ENCODE measurements around the gene AGTR1. TPM values are rescaled to one million over a fixed set of nuclear protein-coding genes. Genes with fewer than 3 reads are reported as not detected.

Gene AGTR1
- not detected in 2 replicates for total RNA-seq

DNA sequence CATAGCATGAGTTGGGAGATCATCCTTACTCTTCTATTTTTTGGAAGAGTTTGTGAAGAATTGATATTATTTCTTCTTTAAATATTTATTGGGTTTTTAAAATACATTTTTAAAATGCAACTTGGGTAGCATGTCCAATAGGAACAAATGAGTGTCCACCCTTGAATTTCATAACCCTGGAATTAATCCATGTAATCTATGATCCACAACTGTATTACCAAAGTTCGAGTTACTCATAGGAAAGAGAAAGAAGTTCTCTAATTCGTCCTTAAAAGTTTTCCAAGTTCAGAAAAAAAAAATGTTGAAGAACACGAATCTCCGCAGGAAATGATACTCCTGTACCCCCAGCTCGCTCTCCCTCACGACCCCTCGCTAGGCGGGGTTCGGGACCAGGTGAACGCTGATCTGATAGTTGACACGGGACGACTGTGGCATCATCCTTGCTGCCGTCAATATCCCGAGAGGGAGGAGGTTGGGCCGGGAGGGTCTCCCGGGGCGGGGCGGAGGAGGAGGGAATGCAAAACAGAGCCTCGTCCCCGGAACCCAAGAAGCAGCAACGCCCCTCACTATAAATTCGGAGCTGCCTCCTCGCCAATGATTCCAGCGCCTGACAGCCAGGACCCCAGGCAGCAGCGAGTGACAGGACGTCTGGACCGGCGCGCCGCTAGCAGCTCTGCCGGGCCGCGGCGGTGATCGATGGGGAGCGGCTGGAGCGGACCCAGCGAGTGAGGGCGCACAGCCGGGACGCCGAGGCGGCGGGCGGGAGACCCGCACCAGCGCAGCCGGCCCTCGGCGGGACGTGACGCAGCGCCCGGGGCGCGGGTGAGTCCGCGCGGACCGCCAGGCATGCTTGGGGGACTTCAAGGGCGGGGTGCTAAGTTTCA lies at the start of gene AGTR1:
Gene AGTR1, plus strand, starts transcription at position 598 of the 884 bp plus-strand sequence. CDS start 43,133 bp downstream, outside the sequence.
- no peak for DNase-seq (ENCODE audit: low read depth in 2 of 2)

DNA sequence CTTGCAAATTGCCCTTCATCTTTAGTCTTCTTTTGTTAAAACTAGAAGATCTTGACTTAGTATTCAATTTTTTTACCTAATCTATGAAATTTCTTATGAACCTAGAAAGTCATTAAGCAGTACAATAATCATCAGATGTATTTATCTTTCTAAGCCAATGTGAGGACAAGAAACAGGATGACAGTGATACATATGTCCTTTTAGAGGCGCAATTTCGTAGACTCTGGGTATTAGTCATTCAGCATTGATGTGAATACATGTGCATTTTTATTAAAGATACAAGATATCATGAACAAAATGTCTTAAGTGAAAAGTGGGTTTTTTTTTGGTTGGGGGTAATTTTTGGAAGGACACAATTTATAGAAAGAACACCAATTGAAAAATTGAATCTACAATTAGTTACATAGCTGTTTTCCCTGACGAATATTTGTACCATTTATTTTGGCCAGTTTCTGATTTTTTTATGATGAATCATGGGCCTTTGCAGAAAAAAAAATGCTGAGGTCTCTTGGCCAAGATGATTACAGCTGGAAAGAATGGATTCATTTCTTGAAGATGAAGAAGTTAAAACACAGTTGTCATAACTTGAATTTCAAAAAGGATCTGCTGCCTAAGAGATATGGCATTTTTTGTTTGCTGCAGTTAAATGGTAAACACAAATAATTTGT lies 48.9 kb upstream of the AGTR1 start:
- DNase-seq (ENCODE audit: low read depth in 2 of 2) = no peak

DNA sequence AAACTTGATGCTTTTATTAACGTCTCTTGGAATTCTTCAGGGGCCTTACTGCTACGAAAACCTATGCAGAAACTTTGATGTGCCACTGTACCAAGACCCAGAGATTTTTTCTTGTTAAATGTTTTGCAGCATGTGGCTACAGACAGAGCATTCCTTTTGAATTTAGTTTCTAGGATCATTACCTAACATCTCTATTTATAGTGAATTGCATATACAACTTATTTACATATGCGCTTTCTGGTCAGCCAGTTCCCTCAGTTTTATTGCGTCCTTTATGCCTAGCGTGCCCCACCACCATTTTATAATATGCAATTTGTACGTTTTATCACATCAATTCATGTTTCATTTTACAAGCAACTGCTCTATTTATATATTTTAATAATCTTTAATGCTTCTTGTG lies 46.2 kb upstream of the AGTR1 start:
- DNase-seq (ENCODE audit: low read depth in 2 of 2) = no peak

DNA sequence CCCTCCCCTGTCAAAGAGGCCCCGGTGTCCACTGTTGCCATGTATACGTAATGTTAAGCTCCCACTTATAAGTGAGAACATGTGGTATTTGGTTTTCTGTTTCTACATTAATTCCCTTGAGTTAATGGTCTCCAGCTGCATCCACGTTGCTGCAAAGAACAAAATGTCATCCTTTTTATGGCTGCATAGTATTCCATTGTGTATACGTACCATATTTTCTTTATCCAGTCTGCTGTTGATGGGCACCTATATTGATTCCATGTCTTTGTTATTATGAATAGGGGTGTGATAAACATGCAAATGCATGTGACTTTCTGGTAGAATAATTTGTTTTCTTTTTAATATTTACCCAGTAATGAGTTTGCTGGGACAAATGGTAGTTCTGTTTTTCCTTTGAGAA lies 43.3 kb upstream of the AGTR1 start:
- no peak for DNase-seq (ENCODE audit: low read depth in 2 of 2)

DNA sequence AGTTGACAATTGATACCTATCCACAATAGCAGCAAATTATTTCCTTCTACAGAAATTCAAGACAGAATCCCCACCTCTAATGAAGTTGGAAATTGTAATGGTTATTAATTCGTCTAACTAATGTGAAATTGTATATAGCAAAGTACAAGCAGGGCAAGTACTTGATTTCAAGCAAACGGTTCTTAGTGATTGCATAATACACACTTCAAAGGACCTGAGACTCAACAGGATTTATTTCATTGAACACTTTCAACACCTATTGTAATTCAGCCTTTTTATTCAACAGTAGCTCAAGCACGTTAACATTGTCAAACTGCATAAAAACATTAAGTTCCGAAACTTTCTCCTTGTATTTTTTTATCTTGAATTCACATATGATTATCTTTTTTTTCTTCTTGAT lies 40.2 kb upstream of the AGTR1 start:
- DNase-seq (ENCODE audit: low read depth in 2 of 2) = no peak

DNA sequence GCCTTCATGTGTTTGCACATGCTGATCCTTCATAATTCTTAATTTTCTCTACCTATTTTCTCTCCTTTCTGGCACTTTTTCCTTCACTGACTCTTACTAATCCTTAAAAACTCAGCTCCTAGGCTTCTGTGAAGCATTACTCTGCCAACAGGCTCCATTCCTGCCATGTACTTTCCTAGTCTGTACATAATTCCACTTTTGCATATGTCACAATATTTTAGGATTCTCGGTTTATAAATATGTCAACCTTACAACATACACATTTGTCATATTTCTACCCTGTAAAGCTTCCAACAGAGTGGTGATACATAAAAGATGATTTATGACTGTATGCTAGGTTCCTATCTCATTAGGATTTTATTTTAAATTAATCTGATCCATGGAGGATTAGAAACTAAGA lies 38.2 kb upstream of the AGTR1 start:
- no peak for DNase-seq (ENCODE audit: low read depth in 2 of 2)

DNA sequence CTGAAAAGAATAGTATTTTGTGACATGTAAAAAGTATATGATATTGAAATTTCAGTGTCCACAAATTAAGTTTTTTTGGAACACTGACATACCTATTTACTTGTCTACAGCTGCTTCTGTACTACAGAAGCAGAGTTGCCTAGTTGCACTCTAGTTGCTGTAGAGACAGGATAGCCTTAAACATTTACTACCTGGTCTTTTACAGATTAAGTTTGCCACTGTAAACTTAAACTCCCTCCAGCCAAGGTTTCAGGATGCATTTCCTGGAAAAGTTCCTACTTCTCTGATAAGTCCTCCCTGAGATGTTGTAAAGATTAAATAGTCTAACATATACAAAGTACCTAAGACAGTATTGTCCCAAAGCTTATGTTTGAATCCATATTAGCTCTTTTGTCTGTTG lies 17.4 kb upstream of the AGTR1 start:
- no peak for DNase-seq (ENCODE audit: low read depth in 2 of 2)

DNA sequence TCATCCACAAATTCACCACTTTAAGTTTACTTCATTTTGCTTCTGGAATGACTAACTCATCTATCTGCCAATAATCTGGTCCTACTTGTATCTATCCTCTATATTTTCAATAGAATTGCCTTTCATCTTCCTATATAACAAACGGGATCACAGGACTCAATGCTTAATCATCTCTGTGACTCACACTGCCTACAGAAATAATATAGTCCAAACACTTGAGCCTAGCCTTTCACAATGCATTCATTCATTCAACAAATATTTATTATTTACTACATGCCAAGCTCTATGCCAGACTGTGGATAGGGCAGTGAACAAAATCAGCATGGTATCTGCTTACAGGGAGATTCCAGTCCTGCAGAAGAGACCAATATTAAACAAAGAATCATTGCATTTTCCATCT lies 16.6 kb upstream of the AGTR1 start:
- no peak for DNase-seq (ENCODE audit: low read depth in 2 of 2)

DNA sequence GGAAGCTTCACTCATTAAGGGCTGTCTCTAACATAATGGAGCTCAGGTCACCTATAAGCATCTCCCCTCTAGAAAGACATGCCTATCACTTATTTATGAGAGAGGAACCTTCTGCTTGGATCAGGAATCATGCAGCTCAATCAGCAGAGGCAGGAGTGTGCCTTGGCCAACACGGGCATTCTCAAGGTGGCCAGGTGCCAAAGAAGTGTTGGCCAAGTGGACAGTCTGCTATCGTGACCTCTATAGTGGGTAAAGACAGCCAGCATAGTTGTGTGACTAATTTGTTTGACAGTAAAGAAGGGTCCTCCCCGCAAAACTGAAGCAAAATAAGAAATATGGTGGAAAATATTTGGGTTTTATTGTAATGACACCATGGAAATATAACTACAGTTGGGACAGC lies 14.7 kb upstream of the AGTR1 start:
- no peak for DNase-seq (ENCODE audit: low read depth in 2 of 2)

DNA sequence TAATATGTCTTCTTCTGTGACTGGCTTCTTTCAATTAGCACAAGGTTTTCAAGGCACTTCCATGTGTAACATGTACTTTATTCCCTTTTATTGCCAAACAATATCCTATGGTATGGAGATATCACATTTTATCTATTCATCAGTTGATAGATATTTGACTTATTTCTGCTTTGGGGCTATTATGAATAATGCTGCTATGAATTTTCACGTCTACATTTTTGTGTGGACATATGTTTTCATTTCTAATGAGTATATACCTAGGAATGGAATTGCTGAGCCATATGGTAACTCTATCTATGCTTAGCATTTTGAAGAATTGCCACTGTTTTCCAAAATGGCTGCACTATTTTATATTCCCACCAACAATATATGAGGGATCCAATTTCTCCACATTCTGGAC lies 3.6 kb upstream of the AGTR1 start:
- no peak for DNase-seq (ENCODE audit: low read depth in 2 of 2)

DNA sequence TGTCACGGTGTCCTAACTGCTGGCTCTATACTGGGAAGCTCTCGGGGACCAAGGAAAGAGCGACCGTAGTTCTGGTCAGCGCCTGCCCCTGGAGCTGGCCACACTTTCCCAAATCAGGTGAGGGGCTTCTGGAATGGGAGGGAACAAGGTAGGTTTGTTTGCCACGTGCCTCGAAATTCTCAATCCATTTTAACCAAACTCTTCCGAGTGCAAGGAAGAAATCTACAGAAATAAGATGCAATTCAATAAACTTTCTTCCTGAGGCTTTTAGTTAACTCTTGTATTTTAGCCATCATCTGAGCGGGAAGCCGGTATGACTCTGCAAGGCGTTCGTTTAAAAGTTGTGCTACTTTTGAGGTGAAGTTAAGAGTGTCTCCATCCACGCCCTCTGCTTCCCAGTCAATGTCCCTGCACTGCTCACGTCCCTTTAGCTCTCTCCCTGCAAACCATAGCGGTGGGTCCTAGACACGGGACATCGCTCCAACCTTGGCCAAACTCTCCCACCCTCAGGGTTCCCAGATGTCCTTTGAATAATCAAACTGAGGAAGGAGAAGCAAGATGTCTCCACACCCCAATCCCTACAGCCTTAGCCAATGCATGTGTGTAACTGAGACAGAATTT lies 597 bp downstream of the AGTR1 start:
- no peak for DNase-seq (ENCODE audit: low read depth in 2 of 2)

DNA sequence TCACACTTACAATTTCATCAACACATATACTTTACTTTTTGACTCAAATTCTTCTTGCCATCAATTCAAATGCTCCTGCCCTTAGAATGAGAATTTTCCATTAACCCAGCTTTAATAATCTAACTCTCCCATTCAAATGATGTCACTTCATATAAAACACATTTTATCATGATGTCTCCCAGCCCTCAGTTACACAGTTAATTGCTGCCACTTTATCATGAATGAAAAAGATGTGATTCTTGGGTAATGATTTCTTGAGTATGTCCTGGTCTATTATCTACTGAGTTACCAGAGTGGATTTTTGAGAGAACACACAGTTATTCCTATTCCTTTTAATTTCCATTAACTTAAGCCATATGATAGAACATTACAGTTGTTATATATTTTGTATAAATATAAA lies 7.6 kb downstream of the AGTR1 start:
- DNase-seq (ENCODE audit: low read depth in 2 of 2) = no peak

DNA sequence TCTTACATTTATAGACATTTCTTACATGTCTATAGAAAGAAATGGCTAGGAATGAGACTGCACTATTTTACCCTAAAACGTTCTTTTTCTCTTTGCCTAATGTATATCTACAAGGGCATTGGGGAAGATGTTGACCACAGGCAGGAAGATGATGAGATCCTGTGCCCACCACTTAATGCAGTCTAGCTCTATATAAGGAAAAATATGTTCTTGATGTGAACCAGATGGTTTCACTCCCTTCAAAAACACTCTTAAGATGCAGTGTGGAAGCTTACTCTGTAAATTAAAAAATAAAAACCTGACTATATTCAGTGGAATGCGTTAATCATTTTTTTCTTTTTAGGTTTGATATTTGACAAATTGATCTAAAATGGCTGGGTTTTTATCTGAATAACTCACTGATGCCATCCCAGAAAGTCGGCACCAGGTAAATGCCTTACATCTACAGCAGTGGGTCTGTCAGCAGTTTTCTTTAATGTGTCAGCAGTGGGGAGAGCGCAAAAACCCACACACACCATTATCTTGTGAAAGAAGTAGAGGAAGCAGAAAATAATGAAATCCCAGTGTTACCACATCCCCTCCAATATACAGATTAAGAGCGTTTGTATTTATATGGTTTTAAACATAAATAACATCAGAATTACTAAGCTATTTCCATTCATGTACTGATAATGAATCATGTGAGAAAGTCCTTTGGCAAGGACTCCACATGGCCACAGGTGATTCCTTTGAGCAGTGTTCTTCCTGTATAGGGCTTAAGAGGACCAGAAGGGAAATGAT lies 10.1 kb downstream of the AGTR1 start:
- DNase-seq (ENCODE audit: low read depth in 2 of 2) = no peak

DNA sequence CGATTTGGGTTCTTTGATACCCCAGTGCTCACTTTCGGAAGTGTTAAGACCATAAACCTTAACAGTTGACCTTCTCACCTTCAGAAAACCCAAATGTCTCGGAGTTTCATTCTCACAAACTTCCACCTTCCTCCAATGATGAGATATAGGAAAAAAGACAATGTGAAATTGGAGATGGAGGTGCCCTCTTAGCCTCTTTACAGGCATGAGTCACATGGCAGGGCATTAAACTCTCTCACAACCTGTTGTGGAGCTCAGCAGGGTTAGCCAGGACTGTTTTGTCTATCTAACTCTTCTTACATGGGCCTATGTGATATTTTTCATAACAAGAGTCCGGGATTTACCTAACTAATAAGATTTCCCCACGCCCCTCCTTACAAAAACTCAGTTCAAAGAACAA lies 10.7 kb downstream of the AGTR1 start:
- no peak for DNase-seq (ENCODE audit: low read depth in 2 of 2)

DNA sequence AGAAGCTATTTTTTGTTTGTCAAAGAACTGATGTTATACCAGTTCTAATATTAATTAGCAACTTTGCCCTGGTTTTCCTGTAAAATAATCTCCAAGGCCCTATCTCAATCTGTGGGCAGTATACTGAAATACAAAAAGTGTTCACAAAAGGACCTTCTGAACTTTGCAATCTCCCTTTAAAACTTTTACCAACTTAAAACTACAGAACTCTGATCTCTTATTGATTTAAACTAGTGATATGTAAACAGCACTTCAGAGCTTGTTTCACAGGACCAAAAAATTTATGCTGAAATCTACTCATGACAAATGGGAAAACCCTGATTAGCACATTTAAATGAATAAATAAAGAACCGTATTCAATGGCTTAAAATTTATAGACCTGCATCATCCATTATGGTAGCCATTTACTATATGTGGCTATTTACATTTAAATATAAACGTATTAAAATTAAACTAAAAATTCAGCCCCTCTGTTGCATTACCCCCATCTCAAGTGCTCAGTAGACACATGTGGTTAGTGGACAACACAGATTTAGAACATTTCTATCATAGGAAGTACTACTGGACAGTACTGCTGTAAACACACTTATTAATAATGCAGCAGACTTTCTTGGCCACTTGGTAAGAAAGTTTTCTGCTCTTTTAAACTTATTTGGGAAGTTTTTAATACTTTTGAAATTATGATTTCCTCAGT lies 12.0 kb downstream of the AGTR1 start:
- DNase-seq (ENCODE audit: low read depth in 2 of 2) = no peak

DNA sequence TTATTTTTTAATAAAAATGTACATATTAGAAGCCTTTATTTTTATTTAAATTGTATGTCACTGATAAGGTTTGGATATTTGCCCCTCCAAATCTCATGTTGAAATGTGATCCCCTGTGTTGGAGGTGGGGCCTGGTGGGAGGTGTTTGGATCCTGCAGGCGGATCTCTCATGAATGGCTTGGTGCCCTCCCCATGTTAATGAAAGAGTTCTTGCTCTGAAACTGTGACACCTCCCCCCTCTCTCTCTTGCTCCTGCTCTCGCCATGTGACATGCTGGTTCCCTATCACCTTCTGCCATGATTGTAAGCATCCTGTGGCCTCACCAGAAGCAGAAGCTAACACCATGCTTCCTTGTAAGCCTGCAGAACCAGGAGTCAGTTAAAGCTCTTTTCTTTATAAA lies 13.0 kb downstream of the AGTR1 start:
- no peak for DNase-seq (ENCODE audit: low read depth in 2 of 2)

DNA sequence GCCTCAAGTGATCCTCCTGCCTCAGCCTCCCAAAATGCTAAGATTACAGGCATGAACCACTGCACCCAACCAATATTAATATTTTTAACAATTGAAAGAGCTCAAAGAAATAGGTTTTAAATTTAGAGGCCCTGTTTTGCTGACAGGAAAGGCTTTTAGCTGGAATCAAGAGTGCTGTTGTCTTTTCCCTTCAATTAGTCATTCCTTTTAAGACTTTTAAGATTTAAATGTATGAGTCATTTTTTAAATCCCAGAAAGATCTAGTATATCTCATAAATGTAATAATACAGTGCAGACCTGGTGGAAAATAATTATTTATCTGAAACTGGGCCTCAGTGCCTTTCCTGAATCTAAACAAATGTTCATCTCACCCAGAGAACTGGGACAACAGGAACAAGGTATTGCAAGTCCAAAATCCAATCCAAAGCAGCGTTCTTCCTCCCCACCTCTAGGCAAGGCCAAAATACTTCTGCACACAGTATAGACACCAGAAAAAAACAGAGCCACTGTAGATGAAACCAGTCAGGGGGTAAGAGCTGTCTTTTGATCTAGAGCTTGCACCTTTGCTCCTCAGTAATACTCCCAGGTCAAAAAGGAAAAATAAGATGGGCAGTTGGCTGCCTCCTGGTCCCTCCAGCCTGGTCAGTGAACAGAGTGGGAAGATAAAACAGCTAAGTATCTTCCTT lies 14.4 kb downstream of the AGTR1 start:
- no peak for DNase-seq (ENCODE audit: low read depth in 2 of 2)

DNA sequence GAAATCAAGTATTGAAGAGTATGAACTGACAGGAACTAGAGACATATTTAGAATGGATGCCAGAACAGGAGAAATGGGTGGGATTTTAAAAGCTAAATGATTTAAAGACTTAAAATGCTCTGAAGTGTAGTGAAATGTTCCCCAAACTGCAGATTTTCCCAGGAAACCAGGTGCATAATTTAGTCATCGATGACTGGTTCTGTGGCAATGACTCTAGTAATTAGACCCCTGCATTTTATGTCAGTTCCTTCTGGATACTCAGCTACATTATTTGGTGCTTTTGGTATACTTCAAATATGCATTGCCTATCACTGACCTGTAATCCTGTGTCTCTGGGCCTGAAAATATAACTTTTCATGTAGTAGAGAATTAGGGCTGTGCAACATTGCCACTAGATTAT lies 16.8 kb downstream of the AGTR1 start:
- no peak for DNase-seq (ENCODE audit: low read depth in 2 of 2)

DNA sequence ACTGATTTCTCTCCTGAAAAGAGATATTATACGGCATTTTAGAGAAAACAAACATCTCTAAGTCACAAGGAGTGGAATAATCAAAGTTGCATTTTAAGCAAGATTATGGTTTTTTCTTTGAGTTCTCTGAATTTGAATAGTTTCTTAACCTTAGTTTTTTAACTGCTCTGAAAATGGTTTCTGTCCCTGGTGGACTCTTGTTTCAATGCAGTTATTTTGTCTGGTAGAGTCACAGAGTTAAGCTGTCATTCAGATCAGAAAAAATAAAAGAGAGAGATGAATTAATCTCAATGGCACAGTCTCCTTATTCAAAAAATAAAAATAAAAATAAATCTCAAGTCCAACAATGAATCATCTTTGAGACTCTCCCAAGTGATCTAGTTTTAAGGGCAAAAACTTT lies 19.0 kb downstream of the AGTR1 start:
- no peak for DNase-seq (ENCODE audit: low read depth in 2 of 2)

DNA sequence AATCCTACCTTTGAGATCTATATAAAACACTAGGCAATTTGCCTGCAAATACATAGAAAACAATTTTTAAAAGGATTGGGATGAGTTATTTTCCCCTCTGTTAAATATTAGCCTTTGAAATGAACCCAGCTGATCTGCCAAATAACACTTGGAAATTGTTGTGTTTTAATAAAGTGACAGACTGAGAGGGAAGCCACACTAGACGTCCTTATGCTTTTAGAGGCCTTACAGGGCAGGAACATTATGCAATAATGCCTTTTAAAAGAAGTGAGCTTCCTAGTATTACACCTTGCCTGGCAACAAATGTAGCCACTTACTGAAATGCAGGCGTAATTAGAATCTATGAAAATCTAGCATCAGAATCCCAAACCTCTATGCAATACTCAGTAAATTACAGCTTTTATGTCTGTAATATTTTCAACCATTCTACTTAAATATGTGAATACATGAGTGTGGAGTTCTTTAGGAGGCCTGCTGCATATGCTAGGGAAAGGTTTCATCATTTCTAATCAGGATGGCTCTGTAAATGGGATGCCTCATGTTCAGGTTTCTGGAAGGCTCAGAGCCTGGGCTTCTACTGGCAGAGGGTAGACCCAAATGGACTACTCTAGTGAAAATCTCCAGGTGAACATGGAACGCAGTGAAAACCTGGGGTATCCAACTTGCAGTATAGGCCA lies 20.3 kb downstream of the AGTR1 start:
- DNase-seq (ENCODE audit: low read depth in 2 of 2) = no peak
